ENCODE measurements around the gene CNOT9.

DNA sequence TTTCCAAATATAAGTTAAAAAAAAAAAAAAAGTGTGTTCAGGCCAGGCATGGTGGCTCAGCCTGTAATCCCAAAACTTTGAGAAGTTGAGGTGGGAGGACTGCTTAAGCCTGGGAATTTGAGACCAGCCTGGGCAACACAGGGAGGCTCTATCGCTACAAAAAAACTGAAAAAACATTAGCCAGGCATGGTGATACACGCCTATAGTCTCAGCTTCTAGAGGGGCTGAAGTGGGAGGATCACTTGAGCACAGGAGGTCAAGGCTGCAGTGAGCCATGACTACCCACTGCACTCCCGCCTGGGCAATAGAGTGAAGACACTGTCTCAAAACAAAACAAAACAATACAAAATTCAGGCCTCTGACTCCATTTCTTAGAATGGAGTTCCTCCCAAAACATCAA lies 9.7 kb upstream of the CNOT9 start:
- TF ChIP-seq, protein P1, sequence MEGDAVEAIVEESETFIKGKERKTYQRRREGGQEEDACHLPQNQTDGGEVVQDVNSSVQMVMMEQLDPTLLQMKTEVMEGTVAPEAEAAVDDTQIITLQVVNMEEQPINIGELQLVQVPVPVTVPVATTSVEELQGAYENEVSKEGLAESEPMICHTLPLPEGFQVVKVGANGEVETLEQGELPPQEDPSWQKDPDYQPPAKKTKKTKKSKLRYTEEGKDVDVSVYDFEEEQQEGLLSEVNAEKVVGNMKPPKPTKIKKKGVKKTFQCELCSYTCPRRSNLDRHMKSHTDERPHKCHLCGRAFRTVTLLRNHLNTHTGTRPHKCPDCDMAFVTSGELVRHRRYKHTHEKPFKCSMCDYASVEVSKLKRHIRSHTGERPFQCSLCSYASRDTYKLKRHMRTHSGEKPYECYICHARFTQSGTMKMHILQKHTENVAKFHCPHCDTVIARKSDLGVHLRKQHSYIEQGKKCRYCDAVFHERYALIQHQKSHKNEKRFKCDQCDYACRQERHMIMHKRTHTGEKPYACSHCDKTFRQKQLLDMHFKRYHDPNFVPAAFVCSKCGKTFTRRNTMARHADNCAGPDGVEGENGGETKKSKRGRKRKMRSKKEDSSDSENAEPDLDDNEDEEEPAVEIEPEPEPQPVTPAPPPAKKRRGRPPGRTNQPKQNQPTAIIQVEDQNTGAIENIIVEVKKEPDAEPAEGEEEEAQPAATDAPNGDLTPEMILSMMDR (IDR thresholded peaks at IDR 0.05): no peak
- no peak for TF ChIP-seq POLR2AphosphoS5 (IDR thresholded peaks at IDR 0.05)
- no peak for TF ChIP-seq EP300 (IDR thresholded peaks at IDR 0.05)

Measured in gastroesophageal sphincter (tissue), 3 donors.